Lower leg skin (tissue), 4 donors: ENCODE results near the gene VWCE. TPM values are rescaled to one million over a fixed set of nuclear protein-coding genes. Genes with fewer than 3 reads are reported as not detected.
"Not testable (repeated sequence)": the region's sequence is repeated elsewhere in the genome, so short reads cannot be mapped to it uniquely, and the experiment has no call there.

Source experiments
- DNase-seq, 2 donors: peaks; one replicate each; pipeline ENCODE4 v3.0.0-alpha.2; 2019; ENCODE audit warnings: low spot score in 2 of 2
- H3K4me3 ChIP-seq: fragments of 200-600 bp; sonication (generic); 2 replicates; pipeline ENCODE4 v1.5.1; 2017; ENCODE audit warnings: mild to moderate bottlenecking, low read depth; ENCODE audit not compliant: poor library complexity, severe bottlenecking
- WGBS, 2 donors: methylation state at CpG; one replicate each; pipeline ENCODE4 v1.1.5; 2018; 5-methylcytosine and 5-hydroxymethylcytosine counted together
- intact Hi-C: fragments of 100-400 bp; cut with DNase I; formaldehyde crosslinking; loops from one replicate; pipeline ENCODE4 v1.15.0; 2023; ENCODE audit warnings: low total_unique reads
- total RNA-seq, 4 donors: library from RNA; depleted of rRNA; stranded (reverse); fragments of >200 nt; gene quantifications; one replicate each; pipeline ENCODE4 v1.1.0, GENCODE V29; 2016

Gene VWCE
- total RNA-seq, 4 donors from 2014 or later: 0.22 to 0.68 TPM; not detected in 2

DNA sequence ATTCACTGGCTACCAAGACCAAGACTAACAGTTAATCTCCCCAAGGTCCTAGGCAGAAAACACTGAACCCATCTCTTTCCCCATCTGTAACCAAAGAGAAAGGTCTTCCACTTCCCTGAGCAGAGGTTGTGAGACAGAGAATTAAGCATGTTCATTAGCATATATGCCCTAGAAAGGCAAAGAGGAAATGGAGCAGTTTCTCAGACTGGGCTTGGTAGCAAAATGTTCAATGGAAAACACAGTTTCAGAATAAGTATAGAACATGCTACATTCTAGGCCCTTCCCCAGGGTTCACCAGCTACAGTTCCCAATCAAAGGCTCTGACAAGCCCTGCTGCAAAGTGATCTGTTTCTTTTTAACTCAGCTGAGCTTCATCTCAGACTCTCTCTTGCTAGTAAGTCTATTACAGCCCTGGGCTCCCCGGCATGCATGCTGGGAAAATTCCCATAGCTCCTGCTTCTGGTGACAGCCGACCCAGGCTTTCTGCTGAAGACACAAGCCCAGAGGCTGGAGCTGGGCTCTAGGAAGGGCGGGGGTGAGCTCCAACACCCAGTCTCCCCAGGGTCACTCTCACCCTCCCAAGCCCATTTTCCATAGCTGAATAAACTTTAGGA is 81.3 kb downstream of the VWCE start:
- intact Hi-C loops, H3K4me3 ChIP-seq, DNase-seq: not testable (repeated sequence)
- WGBS, 2 donors: no CpG with 5 or more reads among the region's 3 CpGs

DNA sequence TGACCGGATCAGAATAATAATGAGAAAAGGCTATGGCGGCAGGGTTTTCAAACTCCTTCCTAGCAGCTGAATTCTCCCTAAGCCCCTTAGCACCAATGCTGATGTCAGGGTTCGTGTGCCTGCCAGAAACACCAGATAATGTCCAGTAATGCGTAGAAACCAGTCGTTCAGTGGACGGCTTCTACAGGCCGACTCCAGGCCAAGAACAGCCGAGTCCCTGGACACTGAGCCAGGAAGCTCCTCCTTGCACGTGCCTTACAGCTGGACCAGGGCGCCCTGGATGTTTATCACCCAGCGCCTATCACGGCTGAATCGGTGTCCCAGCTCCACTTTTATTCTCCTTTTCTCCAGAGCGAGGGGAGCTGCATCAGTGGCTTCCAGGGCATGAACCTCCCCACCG is 82.9 kb downstream of the VWCE start:
- intact Hi-C loops, DNase-seq, H3K4me3 ChIP-seq: not testable (repeated sequence)
- no CpG with 5 or more reads among the region's 15 CpGs for WGBS, 2 donors

- H3K4me3 ChIP-seq, intact Hi-C loops, DNase-seq: not testable (repeated sequence)
- 52 to 64% methylated on average over 6 to 7 of the region's 10 CpGs for WGBS, 2 donors
Measured at GRCh38 chr11:61211327-61211952, 83.7 kb downstream of the VWCE start.

- no CpG with 5 or more reads among the region's 6 CpGs for WGBS, 2 donors
- DNase-seq, intact Hi-C loops: not testable (repeated sequence)
Measured at GRCh38 chr11:61210629-61211028, 84.5 kb downstream of the VWCE start.

More at GRCh38 chr11:61210629-61211028, 84.5 kb downstream of the VWCE start:
- H3K4me3 ChIP-seq: not testable (repeated sequence)

Other genes starting within 250 kb of the VWCE start
- gene CD5, start 192.8 kb downstream of the VWCE start, total RNA-seq: under 1 TPM; 0.08 to 0.88 (median 0.38) TPM
- gene VPS37C, start 133.9 kb downstream of the VWCE start, total RNA-seq: 10 to 100 TPM; 19.6 to 27.6 (median 26.7) TPM
- 1 to 10 TPM in 1 of 4 donors, under 1 TPM in 1, not detected in 2; 0.32 to 1.5 TPM for gene PGA3, start 91.8 kb downstream of the VWCE start, total RNA-seq
- gene PGA4, start 73.0 kb downstream of the VWCE start, total RNA-seq: 1 to 10 TPM in 1 of 4 donors, under 1 TPM in 1, not detected in 2; 0.65 to 1.5 TPM
- gene PGA5, start 54.1 kb downstream of the VWCE start, total RNA-seq: not detected
- gene DDB1, start 37.8 kb upstream of the VWCE start, total RNA-seq: 100 to 1,000 TPM; 166 to 204 (median 185) TPM
- 10 to 100 TPM; 26.6 to 37.3 (median 33.1) TPM for gene TKFC, start 37.9 kb upstream of the VWCE start, total RNA-seq
- gene CYB561A3, start 66.6 kb upstream of the VWCE start, total RNA-seq: 100 to 1,000 TPM in 1 of 4 donors, 10 to 100 TPM in 3; 55.7 to 102 (median 76.8) TPM
- 10 to 100 TPM; 12.7 to 47.2 (median 18.1) TPM for gene TMEM138, start 67.1 kb upstream of the VWCE start, total RNA-seq
- gene TMEM216, start 97.3 kb upstream of the VWCE start, total RNA-seq: 10 to 100 TPM in 3 of 4 donors, 1 to 10 TPM in 1; 7.8 to 15.9 (median 11.4) TPM
- gene CPSF7, start 134.7 kb upstream of the VWCE start, total RNA-seq: 10 to 100 TPM; 47.1 to 58.2 (median 48.9) TPM
- gene SDHAF2, start 134.8 kb upstream of the VWCE start, total RNA-seq: 10 to 100 TPM; 24.2 to 32.8 (median 28.5) TPM
- gene LRRC10B, start 213.4 kb upstream of the VWCE start, total RNA-seq: 1 to 10 TPM in 3 of 4 donors, under 1 TPM in 1; 0.76 to 2.6 (median 1.9) TPM